Stimulated activated CD4-positive, alpha-beta T cell treated with anti-CD3 and anti-CD28 coated beads, Interleukin-15, amount 100 ng/mL, for 24 hours (primary cell): ENCODE results near the gene ELP5.

Experiments
- DNase-seq: peaks from one replicate; pipeline ENCODE4 v3.0.0-alpha.2; 2020

The ELP5 gene

DNA sequence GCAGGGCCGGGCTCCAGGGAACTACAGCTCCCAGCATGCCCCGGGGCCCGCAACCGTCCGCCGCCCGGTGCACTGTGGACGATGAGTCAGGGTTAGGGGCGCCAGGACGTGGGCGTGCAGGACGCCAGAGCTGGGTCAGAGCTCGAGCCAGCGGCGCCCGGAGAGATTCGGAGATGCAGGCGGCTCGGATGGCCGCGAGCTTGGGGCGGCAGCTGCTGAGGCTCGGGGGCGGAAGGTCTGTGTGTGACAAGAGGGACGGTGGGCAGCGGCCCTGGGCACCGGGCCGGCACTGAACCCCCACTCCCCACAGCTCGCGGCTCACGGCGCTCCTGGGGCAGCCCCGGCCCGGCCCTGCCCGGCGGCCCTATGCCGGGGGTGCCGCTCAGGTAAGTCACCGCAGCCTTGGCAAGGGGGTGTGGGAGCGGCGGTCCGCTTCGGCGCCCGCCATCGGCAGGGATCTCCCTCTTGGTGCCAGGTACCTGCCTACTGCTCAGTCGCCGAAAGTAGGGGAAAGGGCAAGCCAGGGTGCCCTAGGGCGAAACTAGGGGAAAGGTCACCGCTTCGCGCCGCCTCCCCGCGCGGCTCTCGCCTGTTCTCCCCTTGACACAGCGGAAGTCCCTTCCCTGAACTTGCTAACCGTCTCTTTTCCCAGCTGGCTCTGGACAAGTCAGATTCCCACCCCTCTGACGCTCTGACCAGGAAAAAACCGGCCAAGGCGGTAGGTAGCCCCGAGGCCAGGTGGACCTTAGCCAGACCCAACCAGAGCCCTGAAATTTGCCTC lies 32.0 kb upstream of the ELP5 start, which contains the start of the genes ACADVL and DLG4:
ACADVL (plus strand) TSS at position 127 of the 781 bp plus-strand sequence; CDS start at position 174, 47 bp downstream.
DLG4 (minus strand) TSS at position 25 of the 781 bp plus-strand sequence.
- peak; percentile 93 for DNase-seq

DNA sequence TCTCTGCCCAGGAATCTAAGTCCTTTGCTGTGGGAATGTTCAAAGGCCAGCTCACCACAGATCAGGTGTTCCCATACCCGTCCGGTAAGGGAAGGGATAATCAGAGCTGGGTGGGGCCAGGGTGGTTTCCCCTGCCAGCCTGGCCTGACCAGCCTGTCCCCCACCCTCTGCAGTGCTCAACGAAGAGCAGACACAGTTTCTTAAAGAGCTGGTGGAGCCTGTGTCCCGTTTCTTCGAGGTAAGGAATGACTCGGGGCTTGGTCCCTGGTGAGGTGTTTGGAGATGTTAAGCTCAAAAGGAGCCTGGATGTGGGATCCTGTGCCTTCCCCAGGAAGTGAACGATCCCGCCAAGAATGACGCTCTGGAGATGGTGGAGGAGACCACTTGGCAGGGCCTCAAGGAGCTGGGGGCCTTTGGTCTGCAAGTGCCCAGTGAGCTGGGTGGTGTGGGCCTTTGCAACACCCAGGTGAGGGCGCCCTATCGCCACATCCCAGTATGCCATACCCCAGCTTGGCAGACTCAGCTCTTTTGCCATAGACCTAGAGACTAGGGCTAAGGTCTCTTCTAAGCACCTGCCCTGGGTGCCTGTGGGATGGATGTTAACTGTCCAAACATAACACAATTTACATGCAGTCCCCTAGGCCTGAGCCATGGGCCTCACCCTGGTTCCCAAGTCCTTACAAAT lies 31.3 kb upstream of the ELP5 start:
- DNase-seq: peak; percentile 70

DNA sequence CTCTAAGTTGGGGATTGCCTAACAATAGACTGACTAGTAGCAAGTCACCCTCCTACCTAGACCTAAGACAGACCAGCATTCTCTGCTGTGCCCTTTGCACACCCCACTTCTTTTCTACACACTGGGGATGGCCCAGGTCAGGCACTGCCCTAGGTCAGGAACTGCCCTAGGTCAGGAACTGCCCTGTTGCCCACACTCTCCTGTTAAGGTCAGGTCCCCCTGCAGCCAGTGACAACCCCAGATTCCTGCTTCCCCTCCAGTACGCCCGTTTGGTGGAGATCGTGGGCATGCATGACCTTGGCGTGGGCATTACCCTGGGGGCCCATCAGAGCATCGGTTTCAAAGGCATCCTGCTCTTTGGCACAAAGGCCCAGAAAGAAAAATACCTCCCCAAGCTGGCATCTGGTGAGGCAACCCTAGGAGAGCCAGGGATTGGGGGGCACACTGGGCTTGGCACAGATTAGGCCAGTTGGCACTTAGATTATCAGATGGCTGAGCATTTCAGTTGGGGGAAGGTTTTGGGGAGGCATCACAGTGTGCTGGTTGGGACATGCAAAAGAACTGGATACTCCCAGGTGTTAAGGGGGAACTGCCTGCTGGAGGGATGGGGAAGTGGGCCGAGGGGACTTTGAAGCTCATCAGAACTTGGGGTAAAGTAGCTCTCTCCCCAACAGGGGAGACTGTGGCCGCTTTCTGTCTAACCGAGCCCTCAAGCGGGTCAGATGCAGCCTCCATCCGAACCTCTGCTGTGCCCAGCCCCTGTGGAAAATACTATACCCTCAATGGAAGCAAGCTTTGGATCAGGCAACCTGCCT lies 30.5 kb upstream of the ELP5 start:
- DNase-seq: no peak

DNA sequence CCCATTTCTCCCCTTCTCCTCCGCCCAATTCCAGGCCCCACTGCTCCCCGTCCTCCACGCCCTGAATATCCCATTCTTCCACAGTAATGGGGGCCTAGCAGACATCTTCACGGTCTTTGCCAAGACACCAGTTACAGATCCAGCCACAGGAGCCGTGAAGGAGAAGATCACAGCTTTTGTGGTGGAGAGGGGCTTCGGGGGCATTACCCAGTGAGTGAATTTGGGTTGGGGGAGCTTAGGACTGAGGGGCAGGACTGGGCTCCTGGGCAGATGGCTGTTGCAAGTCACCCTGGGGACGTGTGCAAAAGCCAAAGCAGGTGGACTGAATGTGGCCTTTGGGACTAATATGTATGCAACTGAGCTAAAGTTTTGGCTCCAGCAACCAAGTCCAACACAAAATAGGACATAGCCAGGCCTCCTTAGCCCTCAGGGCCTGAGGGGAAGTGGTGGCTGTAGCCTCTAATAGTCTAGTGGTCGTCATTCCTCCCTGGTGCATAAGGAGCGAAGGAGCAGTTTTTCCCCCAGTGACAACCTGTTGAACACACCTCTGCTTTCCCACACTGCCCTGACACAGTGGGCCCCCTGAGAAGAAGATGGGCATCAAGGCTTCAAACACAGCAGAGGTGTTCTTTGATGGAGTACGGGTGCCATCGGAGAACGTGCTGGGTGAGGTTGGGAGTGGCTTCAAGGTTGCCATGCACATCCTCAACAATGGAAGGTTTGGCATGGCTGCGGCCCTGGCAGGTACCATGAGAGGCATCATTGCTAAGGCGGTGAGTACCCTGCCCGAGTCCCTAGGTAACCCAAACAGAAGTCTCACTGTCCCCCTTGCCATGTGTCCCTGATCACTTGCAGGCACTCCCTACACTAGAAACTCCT lies 29.7 kb upstream of the ELP5 start:
- peak; percentile 1 for DNase-seq

DNA sequence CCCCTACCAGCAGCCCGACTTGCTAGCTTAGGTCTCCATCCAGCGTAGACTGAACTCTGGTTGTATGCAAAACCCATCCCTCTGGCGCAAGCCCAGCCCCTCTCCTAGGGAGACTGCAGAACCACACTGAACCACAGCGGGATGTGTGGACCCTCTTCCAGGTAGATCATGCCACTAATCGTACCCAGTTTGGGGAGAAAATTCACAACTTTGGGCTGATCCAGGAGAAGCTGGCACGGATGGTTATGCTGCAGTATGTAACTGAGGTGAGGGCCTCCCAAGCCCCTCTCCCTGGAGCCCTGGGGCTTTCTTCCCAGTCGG lies 29.1 kb upstream of the ELP5 start:
- no peak for DNase-seq

DNA sequence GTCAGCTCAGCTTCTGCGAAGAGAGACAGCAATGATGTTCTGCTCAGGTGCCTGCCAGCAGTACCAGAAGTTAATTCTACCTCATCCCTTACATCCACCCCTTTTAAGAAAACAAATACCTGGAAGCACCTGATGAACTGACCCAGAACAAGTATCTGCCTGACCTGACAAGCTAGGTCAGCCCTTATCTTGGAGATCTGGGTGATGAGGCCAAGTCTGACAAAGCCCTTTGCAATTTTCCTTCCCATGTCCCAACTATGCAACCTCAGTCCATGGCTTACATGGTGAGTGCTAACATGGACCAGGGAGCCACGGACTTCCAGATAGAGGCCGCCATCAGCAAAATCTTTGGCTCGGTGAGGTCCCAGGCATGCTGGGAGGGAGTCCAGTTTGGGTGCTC lies 28.6 kb upstream of the ELP5 start:
- DNase-seq: no peak

DNA sequence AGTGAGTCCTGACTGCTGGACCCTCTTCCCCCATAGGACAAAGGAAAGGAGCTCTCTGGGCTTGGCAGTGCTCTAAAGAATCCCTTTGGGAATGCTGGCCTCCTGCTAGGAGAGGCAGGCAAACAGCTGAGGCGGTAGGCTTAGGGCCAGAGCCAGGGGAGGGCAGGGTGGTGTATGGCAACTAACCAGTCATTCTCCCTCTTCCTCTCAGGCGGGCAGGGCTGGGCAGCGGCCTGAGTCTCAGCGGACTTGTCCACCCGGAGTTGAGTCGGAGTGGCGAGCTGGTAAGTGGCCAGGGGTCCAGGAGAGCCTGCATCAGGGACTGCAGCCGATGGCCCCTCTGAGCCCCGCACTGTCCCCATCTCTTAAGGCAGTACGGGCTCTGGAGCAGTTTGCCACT lies 27.9 kb upstream of the ELP5 start:
- peak; percentile 2 for DNase-seq

DNA sequence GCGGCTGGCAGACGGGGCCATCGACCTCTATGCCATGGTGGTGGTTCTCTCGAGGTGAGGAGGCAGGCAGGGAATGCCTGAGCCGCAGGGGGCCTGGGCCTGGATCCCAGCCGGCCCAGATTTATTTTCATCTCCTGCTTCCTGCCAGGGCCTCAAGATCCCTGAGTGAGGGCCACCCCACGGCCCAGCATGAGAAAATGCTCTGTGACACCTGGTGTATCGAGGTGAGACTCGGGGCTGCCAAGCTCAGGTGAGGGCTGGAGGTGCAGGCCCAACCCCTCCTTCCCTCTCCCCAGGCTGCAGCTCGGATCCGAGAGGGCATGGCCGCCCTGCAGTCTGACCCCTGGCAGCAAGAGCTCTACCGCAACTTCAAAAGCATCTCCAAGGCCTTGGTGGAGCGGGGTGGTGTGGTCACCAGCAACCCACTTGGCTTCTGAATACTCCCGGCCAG lies 27.3 kb upstream of the ELP5 start:
- DNase-seq: no peak

DNA sequence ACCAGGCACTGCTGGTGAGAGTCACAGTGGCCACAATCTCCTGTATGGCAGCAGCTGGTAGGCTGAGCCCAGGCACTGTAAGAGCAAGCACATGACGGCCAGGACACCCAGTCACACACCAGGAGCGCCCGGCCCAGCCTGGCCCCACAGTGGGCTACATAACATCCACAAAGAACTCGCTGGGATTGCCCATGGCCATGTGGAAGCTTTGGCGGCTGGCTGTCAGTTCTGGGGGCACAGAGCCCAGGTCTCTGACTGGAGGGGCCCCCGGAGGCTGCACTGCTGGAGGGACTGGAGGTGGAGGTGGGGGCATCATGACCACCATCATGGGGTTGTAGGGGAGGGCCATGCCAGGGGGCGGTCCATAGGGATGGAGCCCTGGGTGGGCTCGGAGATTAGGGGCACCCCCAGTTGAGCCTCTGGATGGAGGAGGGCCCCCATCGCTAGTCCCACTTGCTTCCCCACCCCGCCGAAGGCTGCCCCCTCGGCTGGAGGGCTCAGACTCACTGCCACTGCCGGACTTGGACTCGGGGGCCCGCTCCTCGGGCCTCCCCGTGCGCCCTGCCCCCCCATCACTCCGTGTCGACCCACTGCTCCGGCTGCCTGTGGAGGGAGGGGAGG lies 26.2 kb upstream of the ELP5 start:
- peak; percentile 4 for DNase-seq

DNA sequence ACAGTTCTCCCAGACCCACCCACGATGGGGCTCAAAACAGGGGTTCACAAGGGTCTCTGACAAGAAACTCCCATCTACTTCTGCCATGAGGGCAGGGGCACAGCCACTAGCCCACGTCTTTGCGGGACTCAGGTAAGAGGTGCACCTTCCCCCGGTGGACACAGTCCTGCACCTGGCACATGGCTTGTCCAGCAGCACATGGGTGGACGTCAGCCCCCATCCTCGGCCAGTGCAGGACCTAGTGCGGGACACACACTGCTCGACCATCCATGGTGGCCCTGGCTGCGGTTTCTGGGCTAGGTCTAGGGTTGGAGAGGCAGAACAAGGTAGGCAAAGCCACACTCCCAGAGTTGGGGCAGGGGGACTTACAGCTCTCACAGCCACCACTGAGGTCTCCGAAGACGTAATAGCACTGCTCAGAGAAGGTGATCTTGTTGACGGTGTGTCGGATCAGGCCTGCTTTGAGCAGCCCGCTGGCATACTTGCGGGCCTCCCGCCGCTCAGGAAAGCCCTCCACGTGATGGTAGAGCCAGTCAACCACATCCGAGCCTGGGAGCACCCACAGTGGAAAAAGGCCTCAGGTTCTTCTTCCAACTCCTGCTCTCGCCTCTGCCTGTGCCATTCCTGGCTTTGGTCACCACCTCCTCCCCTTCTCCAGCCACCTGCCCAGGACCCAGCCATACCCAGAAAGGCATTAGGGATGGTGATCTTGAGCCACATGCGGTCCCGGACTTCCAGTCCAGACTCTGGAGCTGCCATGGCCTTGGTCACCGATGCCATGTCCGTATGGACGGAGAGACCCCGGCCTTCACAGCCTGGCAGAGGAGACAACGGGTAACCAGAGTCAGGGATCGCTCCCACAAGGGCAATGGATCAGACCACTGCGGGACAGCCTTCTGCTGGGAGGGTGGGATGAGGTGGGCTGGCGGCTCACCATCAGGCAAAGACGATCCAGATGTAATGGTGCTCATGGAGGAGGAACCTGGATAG lies 25.0 kb upstream of the ELP5 start:
- no peak for DNase-seq

DNA sequence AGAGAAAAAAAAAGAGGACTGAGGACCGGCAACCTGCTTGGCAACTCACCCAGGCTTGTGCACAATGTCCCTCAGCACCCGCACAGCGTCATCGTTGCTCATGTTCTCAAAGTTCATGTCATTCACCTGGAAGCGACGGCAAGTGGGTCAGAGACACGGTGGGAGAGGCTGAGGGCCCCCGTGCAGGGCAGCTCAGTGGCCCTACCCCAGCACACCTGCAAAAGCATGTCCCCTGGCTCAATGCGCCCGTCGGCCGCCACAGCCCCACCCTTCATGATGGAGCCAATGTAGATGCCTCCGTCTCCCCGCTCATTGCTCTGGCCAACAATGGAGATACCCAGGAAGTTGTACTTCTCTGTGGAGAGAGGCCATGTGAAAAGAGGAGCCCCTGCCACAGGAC lies 23.1 kb upstream of the ELP5 start:
- no peak for DNase-seq

DNA sequence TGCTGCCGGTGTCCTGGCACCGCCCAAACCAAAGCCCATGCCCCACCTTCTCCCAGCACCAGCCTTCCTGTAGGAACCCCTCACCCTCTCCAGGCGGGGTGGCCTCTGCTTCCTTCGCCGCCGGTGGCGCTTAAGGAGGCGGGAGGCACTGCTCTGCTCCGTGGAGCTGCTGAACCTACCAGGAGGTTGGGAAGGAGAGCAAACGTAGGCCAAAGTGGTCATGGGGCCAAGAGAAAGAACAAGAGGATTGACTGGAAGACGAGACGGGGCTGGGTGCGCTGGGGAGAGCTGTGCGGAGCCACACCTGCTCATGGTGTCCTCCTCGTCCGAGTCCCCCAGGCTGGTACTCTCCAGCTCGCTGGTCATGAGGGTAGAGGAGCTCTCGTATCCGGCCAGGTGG lies 22.5 kb upstream of the ELP5 start:
- DNase-seq: no peak

DNA sequence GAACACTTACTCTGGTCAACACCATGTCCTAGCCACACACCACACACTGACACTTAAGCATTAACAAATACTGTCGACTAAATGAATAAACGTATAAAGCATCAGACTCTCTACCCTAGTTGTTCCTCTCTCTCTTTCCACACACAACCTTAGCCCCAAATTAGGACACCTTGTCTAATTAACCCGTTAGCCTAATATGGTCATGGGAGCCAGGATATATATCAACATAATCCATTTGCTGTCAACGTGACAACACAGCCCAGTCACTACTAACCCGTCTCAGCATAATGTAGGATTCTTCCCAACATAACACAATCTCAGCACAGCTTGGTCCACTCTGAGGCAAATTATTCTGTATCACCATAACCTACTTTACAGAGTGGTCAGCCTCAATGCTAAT lies 19.9 kb upstream of the ELP5 start:
- no peak for DNase-seq

DNA sequence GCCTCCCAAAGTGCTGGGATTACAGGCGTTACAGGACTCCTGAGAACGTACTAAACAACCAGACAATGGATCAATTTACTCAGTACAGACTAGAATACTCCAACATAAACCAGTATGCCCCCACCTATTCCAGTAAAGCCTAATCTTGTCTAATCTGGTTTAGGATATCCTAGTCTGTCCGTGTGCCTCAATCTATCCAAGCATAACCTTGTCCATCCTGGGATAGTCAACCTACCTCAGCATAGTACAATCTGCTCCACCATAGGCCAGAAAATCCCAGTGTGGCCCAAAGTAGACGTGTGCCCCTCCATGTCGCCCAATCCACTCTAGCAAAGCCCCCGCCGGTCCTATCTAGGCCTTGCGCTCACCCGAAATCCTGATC lies 18.3 kb upstream of the ELP5 start:
- DNase-seq: no peak

DNA sequence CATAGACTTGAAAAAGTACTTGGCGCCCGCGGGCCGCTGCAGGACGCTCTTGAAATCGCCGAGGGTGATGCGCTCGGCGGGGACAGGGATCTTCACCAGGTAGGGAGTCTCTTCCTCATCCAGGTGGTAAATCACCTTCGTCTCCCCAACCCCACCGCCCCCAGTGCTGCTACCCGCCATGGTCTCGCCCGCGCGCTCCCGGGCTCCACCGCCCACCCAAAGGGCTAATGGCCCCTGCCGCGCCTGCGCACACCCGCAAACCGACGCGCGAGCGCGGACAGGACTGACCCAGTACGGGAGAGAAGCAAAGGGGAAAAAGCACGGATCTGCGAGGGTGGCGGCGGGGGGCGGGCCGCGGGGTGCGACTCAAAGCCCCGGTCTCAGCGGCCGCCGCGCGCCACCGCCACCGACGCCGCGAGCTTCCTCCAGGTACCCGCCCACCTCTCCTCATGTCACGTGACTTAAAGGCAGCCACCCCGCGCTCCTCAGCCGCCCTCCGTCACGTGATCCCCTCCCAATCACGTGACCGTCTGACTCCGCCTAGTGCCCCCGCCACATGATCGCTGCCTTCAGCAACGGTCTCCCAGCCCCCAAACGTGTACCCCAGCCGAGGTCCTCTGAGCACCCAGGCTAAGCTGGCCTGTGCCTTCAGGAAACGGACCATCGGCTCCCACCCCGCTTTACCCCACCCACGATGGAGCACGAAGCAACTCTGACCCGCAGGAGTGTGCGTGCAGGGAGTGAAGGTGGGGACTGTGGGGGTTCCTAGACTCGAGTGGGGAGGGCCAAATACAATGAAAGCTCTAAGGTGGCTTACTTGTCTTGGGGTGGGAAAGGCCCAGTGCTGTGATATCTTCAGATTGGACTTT lies 17.7 kb upstream of the ELP5 start, which contains the start of gene DVL2:
DVL2 (minus strand) TSS at position 435 of the 869 bp plus-strand sequence; CDS start at position 180, 255 bp downstream.
- peak; percentile 96 for DNase-seq

DNA sequence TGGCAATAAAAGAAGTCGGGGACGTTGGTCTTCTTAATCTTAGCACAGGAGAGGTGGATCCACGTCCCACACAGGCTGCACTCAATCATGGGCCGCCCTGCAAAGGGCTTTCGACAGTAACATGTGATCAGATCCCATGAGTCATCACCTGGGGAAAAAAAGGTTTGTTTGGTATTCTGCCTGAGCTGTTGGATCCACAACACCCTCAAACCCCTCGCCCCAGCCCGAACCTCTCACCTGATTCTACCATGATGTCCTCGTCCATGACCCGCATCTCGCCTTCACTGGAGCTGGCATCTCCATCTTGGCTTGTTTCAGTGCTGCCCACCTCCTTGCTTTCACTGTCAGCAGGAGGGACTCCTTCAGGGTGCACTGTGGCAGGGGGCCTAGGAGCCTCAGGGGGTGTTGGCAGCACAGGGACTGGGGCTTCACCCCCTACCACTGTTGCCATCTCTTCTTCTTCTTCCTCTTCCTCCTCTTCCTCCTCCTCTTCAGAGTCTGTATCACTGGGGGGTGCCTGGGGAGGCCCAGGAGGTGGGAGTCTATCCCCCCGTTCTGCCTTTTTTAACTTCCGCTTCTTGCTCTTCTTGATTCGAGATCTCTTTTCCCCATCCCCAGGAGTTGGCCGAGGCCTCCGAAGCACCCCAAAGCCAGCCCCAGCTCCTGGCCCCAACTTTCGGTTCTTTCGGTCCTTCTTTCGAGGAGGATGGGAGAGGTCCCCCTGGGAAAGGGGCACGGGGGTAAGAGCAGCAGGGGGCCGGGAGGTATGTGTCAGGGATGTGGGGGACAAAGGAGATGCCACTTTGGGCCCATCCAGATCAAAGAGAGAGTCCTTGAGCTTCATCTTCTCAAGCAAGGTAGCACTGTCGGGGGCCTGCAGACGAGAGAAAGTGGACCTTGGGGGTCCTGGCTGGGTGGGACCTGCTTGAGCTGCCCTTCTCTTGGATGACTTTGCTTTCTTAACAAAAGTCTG lies 16.0 kb upstream of the ELP5 start:
- peak; percentile 20 for DNase-seq

DNA sequence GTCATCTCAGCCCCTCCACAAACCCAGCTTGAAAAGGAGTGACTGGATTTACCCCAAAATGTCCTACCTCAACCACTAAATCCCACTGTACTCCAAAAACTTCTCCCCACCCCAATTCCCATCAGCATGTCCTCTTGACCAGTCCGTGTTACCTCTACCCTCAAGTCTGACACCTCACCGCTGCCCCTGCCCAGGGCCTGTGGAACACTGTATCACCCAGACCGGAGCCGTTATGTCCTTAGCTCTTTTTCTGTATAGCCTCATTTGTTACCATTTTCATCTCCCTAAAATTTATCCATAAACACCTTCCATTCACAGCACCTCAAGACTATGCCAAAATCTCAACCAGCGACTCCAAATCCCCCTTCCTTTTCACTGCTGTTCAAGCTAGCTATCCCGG lies 15.2 kb upstream of the ELP5 start:
- DNase-seq: no peak

DNA sequence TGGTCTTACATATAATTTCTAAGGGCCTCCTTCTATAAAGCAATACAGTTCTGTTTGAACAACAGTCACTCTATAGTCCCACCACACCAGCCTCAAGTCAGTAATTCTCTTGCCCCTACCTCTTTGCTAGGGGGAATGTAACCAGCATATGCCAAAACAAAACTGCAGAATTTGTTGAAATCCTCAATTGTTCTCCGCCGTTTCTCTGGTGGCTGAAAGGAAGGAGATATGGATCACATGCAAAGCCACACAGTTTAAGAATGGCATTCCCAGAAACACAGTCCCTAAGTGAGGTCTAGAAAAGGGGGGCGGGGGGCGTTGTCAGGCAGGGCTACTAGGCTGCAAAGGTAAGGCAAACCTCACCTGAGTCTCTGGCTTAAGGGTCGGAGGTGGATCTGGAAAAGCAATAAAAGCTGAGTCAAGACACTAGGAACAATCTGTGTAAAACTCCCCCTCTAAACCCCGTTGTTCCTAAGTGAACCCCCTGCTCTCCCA lies 14.7 kb upstream of the ELP5 start:
- no peak for DNase-seq
